ENCODE data around the gene ADGRL1.
A peak's percentile ranks its signal among the peaks of the same experiment; 100 is the strongest.
"Not testable (repeated sequence)": the region's sequence is repeated elsewhere in the genome, so short reads cannot be mapped to it uniquely, and the experiment has no call there.

ADGRL1 gene

GRCh38 chr19:14217886-14218285 lies 11.9 kb upstream of the ADGRL1 start:
- H3K4me1 ChIP-seq (ENCODE audit: control insufficient read depth, insufficient read depth, low read depth, low read length); DNase-seq; H3K9ac ChIP-seq (ENCODE audit: low read length); H4K91ac ChIP-seq (ENCODE audit: low read length); H3K14ac ChIP-seq (ENCODE audit: low read length in 2 of 2); H3K36me3 ChIP-seq (ENCODE audit: control insufficient read depth in 1 of 2, insufficient read depth in 2 of 2, low read depth in 1 of 2, low read length in 2 of 2); H3K23ac ChIP-seq (ENCODE audit: low read length in 2 of 2); H2BK120ac ChIP-seq (ENCODE audit: low read depth, low read length); H3K27ac ChIP-seq (ENCODE audit: low read length, poor library complexity, severe bottlenecking); H3K4me3 ChIP-seq (ENCODE audit: insufficient read depth in 1 of 2, low read depth in 1 of 2, low read length in 2 of 2); H4K8ac ChIP-seq (ENCODE audit: low read length); H2BK5ac ChIP-seq (ENCODE audit: low read depth, low read length, poor library complexity, severe bottlenecking); H2AFZ ChIP-seq (ENCODE audit: low read depth, low read length); H2BK15ac ChIP-seq (ENCODE audit: low read depth, poor library complexity, severe bottlenecking); H2AK5ac ChIP-seq (ENCODE audit: low read length, severe bottlenecking); H3K4ac ChIP-seq (ENCODE audit: low read depth in 1 of 2, low read length in 2 of 2); H3K79me1 ChIP-seq (replicated peaks; ENCODE audit: low read length, poor library complexity, severe bottlenecking); H3K4me2 ChIP-seq (ENCODE audit: low read length, poor library complexity, severe bottlenecking); H2BK12ac ChIP-seq (ENCODE audit: low read length in 2 of 2); H3K27me3 ChIP-seq (ENCODE audit: control insufficient read depth in 1 of 2, insufficient read depth in 1 of 2, low read length in 2 of 2); H3K9me3 ChIP-seq (ENCODE audit: control insufficient read depth, low read length): not testable (repeated sequence)
- 60% methylated on average over 4 of the region's 4 CpGs for WGBS
- H3K18ac ChIP-seq (ENCODE audit: low read depth in 1 of 2, low read length in 2 of 2), result peak overlapping the region in 1 of 2 experiments; percentile 40

GRCh38 chr19:14214580-14214979 lies 8.6 kb upstream of the ADGRL1 start:
- DNase-seq, result no peak
- Histone ChIP-seq H3K9ac (ENCODE audit: low read length) (no peak overlapping the region), H3K4me3 (ENCODE audit: insufficient read depth in 1 of 2, low read depth in 1 of 2, low read length in 2 of 2) (no peak overlapping the region), H2BK5ac (ENCODE audit: low read depth, low read length, poor library complexity, severe bottlenecking) (no peak overlapping the region), H3K79me1 (replicated peaks; ENCODE audit: low read length, poor library complexity, severe bottlenecking) (no peaks in the 10 kb centered on the region), H2BK15ac (ENCODE audit: low read depth, poor library complexity, severe bottlenecking) (no peak overlapping the region), H3K27ac (ENCODE audit: low read length, poor library complexity, severe bottlenecking) (no peak overlapping the region), H3K9me3 (ENCODE audit: control insufficient read depth, low read length) (no peaks in the 10 kb centered on the region), H3K4me1 (ENCODE audit: control insufficient read depth, insufficient read depth, low read depth, low read length) (no peaks in the 10 kb centered on the region), H4K8ac (ENCODE audit: low read length) (no peak overlapping the region), H4K91ac (ENCODE audit: low read length) (no peak overlapping the region), H3K36me3 (ENCODE audit: control insufficient read depth in 1 of 2, insufficient read depth in 2 of 2, low read depth in 1 of 2, low read length in 2 of 2) (no peaks in the 10 kb centered on the region), H2AFZ (ENCODE audit: low read depth, low read length) (no peak overlapping the region), H2BK12ac (ENCODE audit: low read length in 2 of 2) (no peak overlapping the region), H3K14ac (ENCODE audit: low read length in 2 of 2) (no peak overlapping the region), H3K18ac (ENCODE audit: low read depth in 1 of 2, low read length in 2 of 2) (no peak overlapping the region), H3K23ac (ENCODE audit: low read length in 2 of 2) (no peak overlapping the region), H3K4me2 (ENCODE audit: low read length, poor library complexity, severe bottlenecking) (no peak overlapping the region), H3K4ac (ENCODE audit: low read depth in 1 of 2, low read length in 2 of 2) (no peak overlapping the region), H2BK120ac (ENCODE audit: low read depth, low read length) (no peak overlapping the region), H3K27me3 (ENCODE audit: control insufficient read depth in 1 of 2, insufficient read depth in 1 of 2, low read length in 2 of 2) (peaks cover 0 to 6% of the 10 kb centered on the region in 2 experiments), H2AK5ac (ENCODE audit: low read length, severe bottlenecking) (no peak overlapping the region)
- WGBS, result no CpG with 5 or more reads among the region's 2 CpGs

- H2BK15ac ChIP-seq (ENCODE audit: low read depth, poor library complexity, severe bottlenecking); H3K4me2 ChIP-seq (ENCODE audit: low read length, poor library complexity, severe bottlenecking); H2BK5ac ChIP-seq (ENCODE audit: low read depth, low read length, poor library complexity, severe bottlenecking); H2BK120ac ChIP-seq (ENCODE audit: low read depth, low read length); H3K9me3 ChIP-seq (ENCODE audit: control insufficient read depth, low read length); H3K27ac ChIP-seq (ENCODE audit: low read length, poor library complexity, severe bottlenecking); H3K36me3 ChIP-seq (ENCODE audit: control insufficient read depth in 1 of 2, insufficient read depth in 2 of 2, low read depth in 1 of 2, low read length in 2 of 2); H4K91ac ChIP-seq (ENCODE audit: low read length); H3K4ac ChIP-seq (ENCODE audit: low read depth in 1 of 2, low read length in 2 of 2); H3K4me3 ChIP-seq (ENCODE audit: insufficient read depth in 1 of 2, low read depth in 1 of 2, low read length in 2 of 2); DNase-seq; H3K79me1 ChIP-seq (replicated peaks; ENCODE audit: low read length, poor library complexity, severe bottlenecking); H2AFZ ChIP-seq (ENCODE audit: low read depth, low read length); H3K4me1 ChIP-seq (ENCODE audit: control insufficient read depth, insufficient read depth, low read depth, low read length); H3K23ac ChIP-seq (ENCODE audit: low read length in 2 of 2); H3K9ac ChIP-seq (ENCODE audit: low read length); H2BK12ac ChIP-seq (ENCODE audit: low read length in 2 of 2); H3K14ac ChIP-seq (ENCODE audit: low read length in 2 of 2); H2AK5ac ChIP-seq (ENCODE audit: low read length, severe bottlenecking); H3K18ac ChIP-seq (ENCODE audit: low read depth in 1 of 2, low read length in 2 of 2); H4K8ac ChIP-seq (ENCODE audit: low read length): not testable (repeated sequence)
- 84% methylated on average over 8 of the region's 9 CpGs for WGBS
- H3K27me3 ChIP-seq (ENCODE audit: control insufficient read depth in 1 of 2, insufficient read depth in 1 of 2, low read length in 2 of 2), result peaks cover 0 to 14% of the 10 kb centered on the region in 2 experiments
Measured at GRCh38 chr19:14210182-14210581, 4.2 kb upstream of the ADGRL1 start.

GRCh38 chr19:14209401-14209800 lies 3.4 kb upstream of the ADGRL1 start:
- H4K8ac ChIP-seq (ENCODE audit: low read length), result not testable (repeated sequence)
- 75% methylated on average over 39 of the region's 40 CpGs for WGBS

More at GRCh38 chr19:14209401-14209800, 3.4 kb upstream of the ADGRL1 start:
- not testable (repeated sequence) for H3K9ac ChIP-seq (ENCODE audit: low read length); H3K18ac ChIP-seq (ENCODE audit: low read depth in 1 of 2, low read length in 2 of 2); H2BK12ac ChIP-seq (ENCODE audit: low read length in 2 of 2); H3K4ac ChIP-seq (ENCODE audit: low read depth in 1 of 2, low read length in 2 of 2); H2AK5ac ChIP-seq (ENCODE audit: low read length, severe bottlenecking); H2BK5ac ChIP-seq (ENCODE audit: low read depth, low read length, poor library complexity, severe bottlenecking); DNase-seq; H2BK120ac ChIP-seq (ENCODE audit: low read depth, low read length); H3K36me3 ChIP-seq (ENCODE audit: control insufficient read depth in 1 of 2, insufficient read depth in 2 of 2, low read depth in 1 of 2, low read length in 2 of 2); H2BK15ac ChIP-seq (ENCODE audit: low read depth, poor library complexity, severe bottlenecking); H3K79me1 ChIP-seq (replicated peaks; ENCODE audit: low read length, poor library complexity, severe bottlenecking); H2AFZ ChIP-seq (ENCODE audit: low read depth, low read length); H3K9me3 ChIP-seq (ENCODE audit: control insufficient read depth, low read length); H3K23ac ChIP-seq (ENCODE audit: low read length in 2 of 2); H3K4me2 ChIP-seq (ENCODE audit: low read length, poor library complexity, severe bottlenecking); H3K4me3 ChIP-seq (ENCODE audit: insufficient read depth in 1 of 2, low read depth in 1 of 2, low read length in 2 of 2); H3K14ac ChIP-seq (ENCODE audit: low read length in 2 of 2); H4K91ac ChIP-seq (ENCODE audit: low read length); H3K4me1 ChIP-seq (ENCODE audit: control insufficient read depth, insufficient read depth, low read depth, low read length); H3K27ac ChIP-seq (ENCODE audit: low read length, poor library complexity, severe bottlenecking)
- peaks cover 0 to 20% of the 10 kb centered on the region in 2 experiments for H3K27me3 ChIP-seq (ENCODE audit: control insufficient read depth in 1 of 2, insufficient read depth in 1 of 2, low read length in 2 of 2)

Data from mesenchymal stem cell (in vitro differentiated cells and primary cell).